BE2C (cell line): Measurements from ENCODE around the gene CFAP73.
"Not testable (repeated sequence)": the region's sequence is repeated elsewhere in the genome, so short reads cannot be mapped to it uniquely, and the experiment has no call there.

ENCODE experiments used
- DNase-seq: peaks from one replicate; pipeline ENCODE4 v3.0.0-alpha.2; 2020
- H3K27me3 ChIP-seq: fragments of 250-450 bp; sonication (Bioruptor Pico); 2 replicates; pipeline ENCODE4 v1.5.1; 2020; ENCODE audit warnings: mild to moderate bottlenecking
- H3K36me3 ChIP-seq: fragments of 250-450 bp; sonication (Bioruptor Pico); 2 replicates; pipeline ENCODE4 v1.5.1; 2020; ENCODE audit warnings: mild to moderate bottlenecking
- H3K4me1 ChIP-seq: fragments of 250-450 bp; sonication (Bioruptor Pico); 2 replicates; pipeline ENCODE4 v1.5.1; 2020
- H3K4me3 ChIP-seq: 2 replicates; pipeline ENCODE4 v1.5.1; 2011; ENCODE audit warnings: low read depth, low read length
- H3K9me3 ChIP-seq: fragments of 250-450 bp; sonication (Bioruptor Pico); 2 replicates; pipeline ENCODE4 v1.5.1; 2020
- TF ChIP-seq, protein P1 (sequence below): IDR thresholded peaks from 2 replicates; pipeline ENCODE4 v1.5.1; 2012; ENCODE audit warnings: mild to moderate bottlenecking, low read depth, low read length

CFAP73 gene

DNA sequence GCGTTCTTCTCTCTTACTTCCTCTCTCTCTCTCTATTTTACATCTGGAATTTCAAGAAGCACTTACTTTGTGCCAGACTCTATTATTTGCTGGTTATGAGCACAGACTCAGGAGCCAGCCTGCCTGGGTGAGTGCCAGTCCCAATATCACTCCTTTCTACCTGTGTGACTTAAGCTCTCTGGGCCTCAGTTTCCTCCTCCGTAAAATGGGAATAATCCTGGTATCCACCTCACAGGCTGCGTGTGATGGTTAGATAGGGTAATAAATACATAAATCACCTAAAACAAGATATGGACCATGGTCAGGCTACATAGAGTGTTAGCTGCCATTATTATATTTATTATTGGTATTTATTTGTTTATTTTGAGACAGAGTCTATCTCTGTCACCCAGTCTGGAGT is 38.3 kb upstream of the CFAP73 start:
- DNase-seq, result no peak
- TF ChIP-seq, protein P1, sequence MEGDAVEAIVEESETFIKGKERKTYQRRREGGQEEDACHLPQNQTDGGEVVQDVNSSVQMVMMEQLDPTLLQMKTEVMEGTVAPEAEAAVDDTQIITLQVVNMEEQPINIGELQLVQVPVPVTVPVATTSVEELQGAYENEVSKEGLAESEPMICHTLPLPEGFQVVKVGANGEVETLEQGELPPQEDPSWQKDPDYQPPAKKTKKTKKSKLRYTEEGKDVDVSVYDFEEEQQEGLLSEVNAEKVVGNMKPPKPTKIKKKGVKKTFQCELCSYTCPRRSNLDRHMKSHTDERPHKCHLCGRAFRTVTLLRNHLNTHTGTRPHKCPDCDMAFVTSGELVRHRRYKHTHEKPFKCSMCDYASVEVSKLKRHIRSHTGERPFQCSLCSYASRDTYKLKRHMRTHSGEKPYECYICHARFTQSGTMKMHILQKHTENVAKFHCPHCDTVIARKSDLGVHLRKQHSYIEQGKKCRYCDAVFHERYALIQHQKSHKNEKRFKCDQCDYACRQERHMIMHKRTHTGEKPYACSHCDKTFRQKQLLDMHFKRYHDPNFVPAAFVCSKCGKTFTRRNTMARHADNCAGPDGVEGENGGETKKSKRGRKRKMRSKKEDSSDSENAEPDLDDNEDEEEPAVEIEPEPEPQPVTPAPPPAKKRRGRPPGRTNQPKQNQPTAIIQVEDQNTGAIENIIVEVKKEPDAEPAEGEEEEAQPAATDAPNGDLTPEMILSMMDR, result no peak
- Histone ChIP-seq H3K4me1 (no peaks in the 10 kb centered on the region), H3K36me3 (no peaks in the 10 kb centered on the region), H3K27me3 (no peaks in the 10 kb centered on the region), H3K9me3 (no peaks in the 10 kb centered on the region), H3K4me3 (no peak overlapping the region)

DNA sequence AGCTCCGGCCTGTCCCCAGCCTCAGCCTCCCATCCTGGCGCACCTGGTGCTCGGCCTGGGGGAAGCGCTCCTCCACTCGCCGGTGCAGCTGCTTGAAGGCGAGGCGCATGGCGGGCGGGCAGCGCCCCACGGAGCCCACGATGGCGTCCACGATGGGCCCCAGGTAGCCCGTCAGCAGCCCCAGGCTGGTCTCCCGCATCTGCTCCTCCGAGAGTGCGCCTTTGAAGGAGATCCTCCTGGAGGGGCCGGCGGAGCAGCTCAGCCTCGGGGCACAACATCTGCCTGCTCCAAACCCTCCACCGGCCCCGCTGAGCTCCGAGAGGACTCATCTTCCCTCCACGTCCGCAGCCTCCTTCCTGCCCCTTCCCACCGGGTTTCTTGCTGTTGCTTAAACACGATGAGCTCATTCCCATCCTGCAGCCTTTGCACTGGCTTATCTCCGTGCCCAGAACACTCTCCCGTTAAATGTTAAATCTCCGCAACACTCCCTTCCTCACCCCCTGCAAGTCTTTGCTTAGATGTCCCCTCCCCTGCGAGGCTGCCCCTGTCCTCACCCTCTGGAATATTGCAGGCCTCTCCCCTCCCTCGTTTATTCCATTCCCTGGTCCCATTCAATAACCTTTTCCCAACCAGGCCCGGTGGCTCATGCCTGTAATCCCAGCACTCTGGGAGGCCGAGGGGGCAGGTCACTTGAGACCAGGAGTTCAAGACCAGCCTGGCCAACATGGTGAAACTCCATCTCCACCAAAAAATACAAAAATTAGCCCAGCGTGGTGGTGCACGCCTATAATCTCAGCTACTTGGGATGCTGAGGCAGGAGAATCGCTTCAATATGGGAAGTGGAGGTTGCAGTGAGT is 37.3 kb upstream of the CFAP73 start:
- Histone ChIP-seq H3K4me1 (no peaks in the 10 kb centered on the region), H3K9me3 (no peaks in the 10 kb centered on the region), H3K27me3 (no peaks in the 10 kb centered on the region), H3K36me3 (no peaks in the 10 kb centered on the region), H3K4me3 (no peak overlapping the region)
- no peak for DNase-seq
- TF ChIP-seq, protein P1, result no peak

DNA sequence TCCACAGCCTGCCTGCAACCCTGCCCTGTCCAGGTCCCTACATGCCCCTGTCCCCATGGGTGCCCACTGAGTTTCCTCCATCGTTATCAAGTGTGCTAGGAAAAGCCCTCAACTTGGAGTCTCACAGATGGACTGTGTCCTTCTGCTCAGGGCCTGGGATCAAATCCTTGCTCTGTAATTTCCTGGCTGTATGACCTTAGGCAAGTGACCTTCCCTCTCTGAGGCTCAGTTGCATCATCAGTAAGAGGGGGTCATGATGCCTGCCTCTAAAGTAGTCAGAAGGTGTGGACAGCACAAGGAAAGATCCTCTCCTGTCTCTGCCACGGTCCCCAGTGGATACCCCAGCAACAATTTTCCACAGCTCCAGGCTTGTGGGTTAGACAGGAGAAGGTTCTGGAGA is 36.1 kb upstream of the CFAP73 start:
- no peak for DNase-seq
- Histone ChIP-seq H3K9me3 (no peaks in the 10 kb centered on the region), H3K4me1 (no peaks in the 10 kb centered on the region), H3K4me3 (no peak overlapping the region), H3K27me3 (no peaks in the 10 kb centered on the region), H3K36me3 (no peaks in the 10 kb centered on the region)
- TF ChIP-seq, protein P1, result no peak

DNA sequence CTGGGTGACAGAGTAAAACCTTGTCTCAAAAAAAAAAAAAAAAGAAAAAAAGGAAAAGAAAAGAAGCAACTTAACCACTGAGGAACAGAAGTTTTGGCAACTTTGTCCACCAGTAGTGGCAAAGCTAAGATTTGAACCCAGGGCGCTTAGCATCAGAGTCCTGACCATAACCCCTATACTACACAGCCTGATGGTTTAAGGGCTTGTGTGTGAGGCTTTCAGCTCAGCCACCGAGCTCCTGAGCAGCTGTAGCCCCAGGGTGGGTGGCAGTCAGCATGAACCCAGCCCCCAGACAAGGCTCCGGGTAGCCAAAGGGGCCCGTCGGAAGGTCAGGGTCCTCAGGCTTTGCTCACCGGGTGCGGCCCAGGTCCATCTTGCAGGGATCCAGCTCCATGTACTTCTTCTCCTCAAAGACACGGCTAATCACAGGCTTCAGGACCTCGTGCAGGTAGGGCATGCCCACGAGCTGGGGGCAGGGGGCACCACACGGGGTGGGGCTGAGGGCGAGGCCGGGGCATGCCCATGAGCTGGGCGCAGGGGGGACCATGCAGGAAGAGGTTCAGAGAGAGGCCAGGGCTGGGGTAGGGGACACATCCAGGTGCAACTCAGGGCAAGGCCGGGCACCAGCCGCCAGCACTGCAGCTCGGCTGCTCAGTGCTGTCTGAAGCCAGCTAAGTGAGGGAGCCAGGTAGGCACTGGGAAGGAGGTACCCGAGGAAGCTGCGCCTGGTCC is 34.9 kb upstream of the CFAP73 start:
- no peak overlapping the region for H3K4me3 ChIP-seq
- TF ChIP-seq, protein P1, result no peak
- no peaks in the 10 kb centered on the region for H3K36me3 ChIP-seq
- no peaks in the 10 kb centered on the region for H3K9me3 ChIP-seq
- no peaks in the 10 kb centered on the region for H3K27me3 ChIP-seq
- no peak for DNase-seq
- H3K4me1 ChIP-seq, result no peaks in the 10 kb centered on the region

DNA sequence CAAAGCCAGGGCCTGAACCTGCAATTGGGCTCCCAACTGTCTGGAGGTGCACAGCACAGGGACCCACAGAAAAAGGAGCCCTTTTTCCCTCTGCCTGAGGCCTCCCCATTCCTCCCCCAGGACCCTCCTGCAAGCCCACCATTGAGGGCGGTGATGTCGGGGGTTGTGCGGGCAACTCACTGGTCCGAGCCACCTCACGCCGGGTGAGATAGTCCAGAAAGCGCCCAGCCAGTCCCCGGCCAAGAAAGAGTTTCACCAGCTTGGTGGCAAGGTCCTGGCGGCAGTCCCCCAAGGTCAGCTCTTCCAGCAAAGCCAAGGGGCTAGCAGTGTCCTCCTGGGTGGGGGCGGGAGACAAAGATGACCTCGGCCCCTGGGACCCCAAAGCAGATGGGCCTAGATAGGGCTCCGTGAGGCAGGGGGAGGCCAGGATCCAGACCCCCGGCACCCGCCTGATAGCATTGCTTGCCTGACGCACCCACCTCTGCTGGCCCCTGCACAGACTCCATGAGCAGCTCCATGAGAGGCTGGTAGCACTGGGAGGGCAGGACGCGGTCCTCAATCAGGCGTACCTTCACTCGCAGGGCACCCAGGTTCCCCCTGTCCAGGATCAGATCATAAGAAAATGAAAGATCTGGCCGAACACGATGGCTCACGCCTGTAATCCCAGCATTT is 33.9 kb upstream of the CFAP73 start:
- Histone ChIP-seq H3K4me3 (no peak overlapping the region), H3K27me3 (no peaks in the 10 kb centered on the region), H3K4me1 (no peaks in the 10 kb centered on the region), H3K9me3 (no peaks in the 10 kb centered on the region), H3K36me3 (no peaks in the 10 kb centered on the region)
- no peak for DNase-seq
- TF ChIP-seq, protein P1, result no peak

DNA sequence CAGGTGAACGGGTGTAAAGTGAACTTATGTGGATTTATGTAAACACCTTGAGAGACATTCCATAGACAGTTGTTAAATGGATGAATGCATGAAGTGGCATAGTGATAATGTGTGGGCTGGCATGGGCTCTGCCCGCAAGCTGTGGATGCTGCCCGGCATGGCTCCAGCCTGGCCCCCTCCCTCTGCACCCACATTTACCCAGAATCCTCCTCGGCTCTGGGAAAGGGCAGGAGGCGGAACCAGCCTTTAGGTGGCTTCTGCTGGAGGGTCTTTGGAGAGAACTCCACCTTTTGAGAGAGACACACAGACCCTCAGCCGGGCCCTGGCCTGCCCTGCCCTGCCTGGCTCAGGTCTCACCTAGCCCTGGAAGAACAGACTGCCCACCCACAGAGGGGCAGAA is 32.6 kb upstream of the CFAP73 start:
- Histone ChIP-seq H3K9me3 (no peaks in the 10 kb centered on the region), H3K4me1 (no peaks in the 10 kb centered on the region), H3K4me3 (no peak overlapping the region), H3K36me3 (no peaks in the 10 kb centered on the region), H3K27me3 (no peaks in the 10 kb centered on the region)
- DNase-seq, result no peak
- TF ChIP-seq, protein P1, result no peak

DNA sequence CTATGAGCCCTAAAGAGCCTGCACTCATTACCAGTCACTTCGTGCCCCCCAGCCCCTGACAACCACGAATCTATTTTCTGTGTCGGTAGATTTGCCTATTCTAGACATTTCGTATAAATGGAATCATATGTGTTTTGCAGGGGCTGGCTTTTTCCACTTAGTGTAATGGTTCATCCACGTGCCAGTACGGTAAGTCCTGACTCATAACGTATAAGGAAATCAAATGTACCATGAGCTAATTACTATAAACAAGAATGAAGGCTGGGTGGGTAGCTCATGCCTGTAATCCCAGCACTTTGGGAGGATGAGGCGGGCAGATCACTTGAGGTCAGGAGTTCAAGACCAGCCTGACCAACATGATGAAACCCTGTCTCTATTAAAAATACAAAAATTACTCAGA is 31.8 kb upstream of the CFAP73 start:
- not testable (repeated sequence) for H3K4me1 ChIP-seq, H3K9me3 ChIP-seq, DNase-seq, H3K27me3 ChIP-seq, H3K36me3 ChIP-seq, H3K4me3 ChIP-seq
